ENCODE data around the gene ADRB2. TPM values are rescaled to one million over a fixed set of nuclear protein-coding genes. Genes with fewer than 3 reads are reported as not detected.
A peak's percentile ranks its signal among the peaks of the same experiment; 100 is the strongest.

Gene ADRB2
- total and polyA plus RNA-seq, 10 of the 15 experiments (the other 5 are each of a cell fraction or from before 2014, with no cell fraction given): 0.03 to 0.34 (median 0.18) TPM; not detected in 1

- TF ChIP-seq SKIL (IDR thresholded peaks at IDR 0.05; ENCODE audit: low read depth, poor library complexity, severe bottlenecking) (peak; percentile 60), YY1 (IDR thresholded peaks at IDR 0.05; ENCODE audit: low read depth, low read length) (no peak; the same call in 1 of the 2 replicates), ZNF207 (IDR thresholded peaks at IDR 0.05; ENCODE audit: borderline replicate concordance) (no peak), TARDBP (IDR thresholded peaks at IDR 0.05; ENCODE audit: borderline replicate concordance) (no peak), SMAD5 (IDR thresholded peaks at IDR 0.05; ENCODE audit: low read depth) (no peak), NFIC (IDR thresholded peaks at IDR 0.05; ENCODE audit: low read depth, low read length) (peak; percentile 91), SPI1 (IDR thresholded peaks at IDR 0.05; ENCODE audit: borderline replicate concordance, insufficient read depth, low read depth, low read length) (no peak), GATAD2B (conservative IDR thresholded peaks at IDR 0.05; ENCODE audit: low read depth) (0 out of 2 replicates have a peak, but pooled peaks have one; percentile 12), MEF2B (IDR thresholded peaks at IDR 0.05; ENCODE audit: partially characterized antibody, poor library complexity, severe bottlenecking) (peak; percentile 88), CREM (IDR thresholded peaks at IDR 0.05; ENCODE audit: low read depth) (peak; percentile 73), KAT2A (conservative IDR thresholded peaks at IDR 0.05; ENCODE audit: control insufficient read depth, low read depth, low read length) (no peak), RUNX3 (IDR thresholded peaks at IDR 0.05; ENCODE audit: low read length) (peak; percentile 92), ZBED1 (IDR thresholded peaks at IDR 0.05; ENCODE audit: borderline replicate concordance) (peak; percentile 82; the same call in 1 of the 2 replicates)
- TF ChIP-seq, protein P1, sequence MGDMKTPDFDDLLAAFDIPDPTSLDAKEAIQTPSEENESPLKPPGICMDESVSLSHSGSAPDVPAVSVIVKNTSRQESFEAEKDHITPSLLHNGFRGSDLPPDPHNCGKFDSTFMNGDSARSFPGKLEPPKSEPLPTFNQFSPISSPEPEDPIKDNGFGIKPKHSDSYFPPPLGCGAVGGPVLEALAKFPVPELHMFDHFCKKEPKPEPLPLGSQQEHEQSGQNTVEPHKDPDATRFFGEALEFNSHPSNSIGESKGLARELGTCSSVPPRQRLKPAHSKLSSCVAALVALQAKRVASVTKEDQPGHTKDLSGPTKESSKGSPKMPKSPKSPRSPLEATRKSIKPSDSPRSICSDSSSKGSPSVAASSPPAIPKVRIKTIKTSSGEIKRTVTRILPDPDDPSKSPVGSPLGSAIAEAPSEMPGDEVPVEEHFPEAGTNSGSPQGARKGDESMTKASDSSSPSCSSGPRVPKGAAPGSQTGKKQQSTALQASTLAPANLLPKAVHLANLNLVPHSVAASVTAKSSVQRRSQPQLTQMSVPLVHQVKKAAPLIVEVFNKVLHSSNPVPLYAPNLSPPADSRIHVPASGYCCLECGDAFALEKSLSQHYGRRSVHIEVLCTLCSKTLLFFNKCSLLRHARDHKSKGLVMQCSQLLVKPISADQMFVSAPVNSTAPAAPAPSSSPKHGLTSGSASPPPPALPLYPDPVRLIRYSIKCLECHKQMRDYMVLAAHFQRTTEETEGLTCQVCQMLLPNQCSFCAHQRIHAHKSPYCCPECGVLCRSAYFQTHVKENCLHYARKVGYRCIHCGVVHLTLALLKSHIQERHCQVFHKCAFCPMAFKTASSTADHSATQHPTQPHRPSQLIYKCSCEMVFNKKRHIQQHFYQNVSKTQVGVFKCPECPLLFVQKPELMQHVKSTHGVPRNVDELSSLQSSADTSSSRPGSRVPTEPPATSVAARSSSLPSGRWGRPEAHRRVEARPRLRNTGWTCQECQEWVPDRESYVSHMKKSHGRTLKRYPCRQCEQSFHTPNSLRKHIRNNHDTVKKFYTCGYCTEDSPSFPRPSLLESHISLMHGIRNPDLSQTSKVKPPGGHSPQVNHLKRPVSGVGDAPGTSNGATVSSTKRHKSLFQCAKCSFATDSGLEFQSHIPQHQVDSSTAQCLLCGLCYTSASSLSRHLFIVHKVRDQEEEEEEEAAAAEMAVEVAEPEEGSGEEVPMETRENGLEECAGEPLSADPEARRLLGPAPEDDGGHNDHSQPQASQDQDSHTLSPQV (IDR thresholded peaks at IDR 0.05): no peak
- TF ChIP-seq, protein P2, sequence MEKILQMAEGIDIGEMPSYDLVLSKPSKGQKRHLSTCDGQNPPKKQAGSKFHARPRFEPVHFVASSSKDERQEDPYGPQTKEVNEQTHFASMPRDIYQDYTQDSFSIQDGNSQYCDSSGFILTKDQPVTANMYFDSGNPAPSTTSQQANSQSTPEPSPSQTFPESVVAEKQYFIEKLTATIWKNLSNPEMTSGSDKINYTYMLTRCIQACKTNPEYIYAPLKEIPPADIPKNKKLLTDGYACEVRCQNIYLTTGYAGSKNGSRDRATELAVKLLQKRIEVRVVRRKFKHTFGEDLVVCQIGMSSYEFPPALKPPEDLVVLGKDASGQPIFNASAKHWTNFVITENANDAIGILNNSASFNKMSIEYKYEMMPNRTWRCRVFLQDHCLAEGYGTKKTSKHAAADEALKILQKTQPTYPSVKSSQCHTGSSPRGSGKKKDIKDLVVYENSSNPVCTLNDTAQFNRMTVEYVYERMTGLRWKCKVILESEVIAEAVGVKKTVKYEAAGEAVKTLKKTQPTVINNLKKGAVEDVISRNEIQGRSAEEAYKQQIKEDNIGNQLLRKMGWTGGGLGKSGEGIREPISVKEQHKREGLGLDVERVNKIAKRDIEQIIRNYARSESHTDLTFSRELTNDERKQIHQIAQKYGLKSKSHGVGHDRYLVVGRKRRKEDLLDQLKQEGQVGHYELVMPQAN (conservative IDR thresholded peaks at IDR 0.05): no peak
- TF ChIP-seq, protein P3, sequence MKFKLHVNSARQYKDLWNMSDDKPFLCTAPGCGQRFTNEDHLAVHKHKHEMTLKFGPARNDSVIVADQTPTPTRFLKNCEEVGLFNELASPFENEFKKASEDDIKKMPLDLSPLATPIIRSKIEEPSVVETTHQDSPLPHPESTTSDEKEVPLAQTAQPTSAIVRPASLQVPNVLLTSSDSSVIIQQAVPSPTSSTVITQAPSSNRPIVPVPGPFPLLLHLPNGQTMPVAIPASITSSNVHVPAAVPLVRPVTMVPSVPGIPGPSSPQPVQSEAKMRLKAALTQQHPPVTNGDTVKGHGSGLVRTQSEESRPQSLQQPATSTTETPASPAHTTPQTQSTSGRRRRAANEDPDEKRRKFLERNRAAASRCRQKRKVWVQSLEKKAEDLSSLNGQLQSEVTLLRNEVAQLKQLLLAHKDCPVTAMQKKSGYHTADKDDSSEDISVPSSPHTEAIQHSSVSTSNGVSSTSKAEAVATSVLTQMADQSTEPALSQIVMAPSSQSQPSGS (IDR thresholded peaks at IDR 0.05; ENCODE audit: low read length): peak; percentile 90; the same call in 1 of the 2 replicates
These were observed 20.8 kb upstream of the ADRB2 start (continued) for GRCh38 chr5:148805326-148806290.

Data from GM12878 (cell line).